OCI-LY7 (cell line): ENCODE results near the gene KCNK1. TPM values are rescaled to one million over a fixed set of nuclear protein-coding genes. Genes with fewer than 3 reads are reported as not detected.

ENCODE experiments used
- BruUV-seq: library from RNA; stranded (reverse); fragments of 400-500 nt; replicated peaks from 2 replicates; lab custom pipeline; 2021; lab: Mats Ljungman, UMichigan
- CTCF ChIA-PET: fragments of 300-600 bp; sonication (Branson Sonifier 250); formaldehyde crosslinking; loops from one replicate; lab custom pipeline; 2022; ENCODE audit warnings: antibody characterized with exemption; ENCODE audit not compliant: unreplicated experiment; lab: Charles Lee
- POLR2A ChIA-PET: fragments of 300-600 bp; sonication (Branson Sonifier 250); formaldehyde crosslinking; loops from one replicate; lab custom pipeline; 2022; ENCODE audit warnings: antibody characterized with exemption; lab: Charles Lee
- DNase-seq: peaks from one replicate; pipeline ENCODE4 v3.0.0-alpha.2; 2015; ENCODE audit warnings: low spot score
- H2AFZ ChIP-seq: fragments of 200-600 bp; sonication (generic), shearing (Covaris generic); 2 replicates; pipeline ENCODE4 v1.6.1; 2014; ENCODE audit warnings: mild to moderate bottlenecking, antibody characterized with exemption, low read length, moderate library complexity
- H3K27ac ChIP-seq: fragments of 200-600 bp; sonication (generic); 2 replicates; pipeline ENCODE4 v1.5.1; 2014; ENCODE audit warnings: mixed run types, low read depth, mild to moderate bottlenecking, moderate library complexity, low read length, inconsistent platforms; ENCODE audit not compliant: poor library complexity, severe bottlenecking
- H3K36me3 ChIP-seq: fragments of 200-600 bp; sonication (generic); 2 replicates; pipeline ENCODE4 v1.6.1; 2014; ENCODE audit warnings: mild to moderate bottlenecking, antibody characterized with exemption, low read length, moderate library complexity, mixed read lengths; ENCODE audit not compliant: insufficient read depth
- H3K4me1 ChIP-seq: fragments of 200-600 bp; sonication (generic); 2 replicates; pipeline ENCODE4 v1.5.1; 2014; ENCODE audit warnings: mild to moderate bottlenecking, low read length; ENCODE audit not compliant: insufficient read depth, poor library complexity, severe bottlenecking
- H3K4me2 ChIP-seq: fragments of 200-600 bp; sonication (generic); 2 replicates; pipeline ENCODE4 v1.6.1; 2014; ENCODE audit warnings: mild to moderate bottlenecking, low read length
- H3K4me3 ChIP-seq: fragments of 200-600 bp; sonication (generic); 2 replicates; pipeline ENCODE4 v1.5.1; 2014; ENCODE audit warnings: mild to moderate bottlenecking, low read depth, low read length; ENCODE audit not compliant: poor library complexity, severe bottlenecking
- H3K79me2 ChIP-seq: fragments of 200-600 bp; sonication (generic); 2 replicates; pipeline ENCODE4 v1.6.1; 2016; ENCODE audit warnings: low read depth, mild to moderate bottlenecking, low read length, moderate library complexity, mixed read lengths; ENCODE audit not compliant: insufficient read depth
- H3K9me2 ChIP-seq: fragments of 200-600 bp; sonication (generic); 2 replicates; pipeline ENCODE4 v1.6.1; 2016; ENCODE audit warnings: mild to moderate bottlenecking, low read length, mixed read lengths; ENCODE audit not compliant: insufficient read depth
- H3K9me3 ChIP-seq: fragments of 200-600 bp; sonication (generic); 2 replicates; pipeline ENCODE4 v1.6.1; 2014; ENCODE audit warnings: mild to moderate bottlenecking, mixed run types, low read length, mixed read lengths
- H4K20me1 ChIP-seq: fragments of 200-600 bp; sonication (generic); 2 replicates; pipeline ENCODE4 v1.6.1; 2014; ENCODE audit warnings: mild to moderate bottlenecking, antibody characterized with exemption, low read length, moderate library complexity, mixed read lengths; ENCODE audit not compliant: insufficient read depth
- EZH2phosphoT487 ChIP-seq: fragments of 200-600 bp; sonication (generic); IDR thresholded peaks from 2 replicates; pipeline ENCODE4 v1.6.1; 2018; ENCODE audit warnings: low read depth, borderline replicate concordance, mild to moderate bottlenecking, mixed run types, antibody characterized with exemption, low read length, moderate library complexity, mixed read lengths
- intact Hi-C: fragments of 100-400 bp; cut with micrococcal nuclease; formaldehyde crosslinking; loops from one replicate; pipeline ENCODE4 v1.10.0; 2022; ENCODE audit not compliant: unreplicated experiment
- total RNA-seq, 2 experiments: library from RNA; depleted of rRNA in 1 of 2; stranded (reverse); fragments of >200 nt in 1 of 2; shearing (Covaris generic) in 1 of 2; gene quantifications; 2 replicates each; pipeline ENCODE4 v1.2.3, GENCODE V29; 2014 to 2022
- TF ChIP-seq, protein P1 (sequence below): fragments of 200-600 bp; sonication (generic); conservative IDR thresholded peaks from 2 replicates; pipeline ENCODE4 v1.5.1; 2014; ENCODE audit warnings: mild to moderate bottlenecking, antibody characterized with exemption, low read length, moderate library complexity, mixed read lengths

The KCNK1 gene
- total RNA-seq, 2 experiments from 2014 or later = not detected

GRCh38 chr1:233625510-233625981 is 11.6 kb downstream of the KCNK1 start:
- H3K4me2 ChIP-seq = no peak overlapping the region
- no TSS peak for BruUV-seq
- ChIA-PET CTCF (no interaction called here), POLR2A (interaction anchor here (0.7 kb wide), 1 partner anchor 17 kb away, joined by 3 read pairs; no protein-coding TSS in a partner anchor)
- no peak overlapping the region for H3K27ac ChIP-seq
- H2AFZ ChIP-seq = no peak overlapping the region
- no peak for DNase-seq
- H3K79me2 ChIP-seq = no peaks in the 10 kb centered on the region
- intact Hi-C loops = no loop called here
- no peaks in the 10 kb centered on the region for H3K9me3 ChIP-seq
- no peak overlapping the region for H3K4me3 ChIP-seq
- H3K36me3 ChIP-seq = no peaks in the 10 kb centered on the region
- H3K4me1 ChIP-seq = no peaks in the 10 kb centered on the region
- no peaks in the 10 kb centered on the region for H4K20me1 ChIP-seq
- no peak for TF ChIP-seq EZH2phosphoT487
- TF ChIP-seq, protein P1, sequence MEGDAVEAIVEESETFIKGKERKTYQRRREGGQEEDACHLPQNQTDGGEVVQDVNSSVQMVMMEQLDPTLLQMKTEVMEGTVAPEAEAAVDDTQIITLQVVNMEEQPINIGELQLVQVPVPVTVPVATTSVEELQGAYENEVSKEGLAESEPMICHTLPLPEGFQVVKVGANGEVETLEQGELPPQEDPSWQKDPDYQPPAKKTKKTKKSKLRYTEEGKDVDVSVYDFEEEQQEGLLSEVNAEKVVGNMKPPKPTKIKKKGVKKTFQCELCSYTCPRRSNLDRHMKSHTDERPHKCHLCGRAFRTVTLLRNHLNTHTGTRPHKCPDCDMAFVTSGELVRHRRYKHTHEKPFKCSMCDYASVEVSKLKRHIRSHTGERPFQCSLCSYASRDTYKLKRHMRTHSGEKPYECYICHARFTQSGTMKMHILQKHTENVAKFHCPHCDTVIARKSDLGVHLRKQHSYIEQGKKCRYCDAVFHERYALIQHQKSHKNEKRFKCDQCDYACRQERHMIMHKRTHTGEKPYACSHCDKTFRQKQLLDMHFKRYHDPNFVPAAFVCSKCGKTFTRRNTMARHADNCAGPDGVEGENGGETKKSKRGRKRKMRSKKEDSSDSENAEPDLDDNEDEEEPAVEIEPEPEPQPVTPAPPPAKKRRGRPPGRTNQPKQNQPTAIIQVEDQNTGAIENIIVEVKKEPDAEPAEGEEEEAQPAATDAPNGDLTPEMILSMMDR = no peak
- no peaks in the 10 kb centered on the region for H3K9me2 ChIP-seq

DNA sequence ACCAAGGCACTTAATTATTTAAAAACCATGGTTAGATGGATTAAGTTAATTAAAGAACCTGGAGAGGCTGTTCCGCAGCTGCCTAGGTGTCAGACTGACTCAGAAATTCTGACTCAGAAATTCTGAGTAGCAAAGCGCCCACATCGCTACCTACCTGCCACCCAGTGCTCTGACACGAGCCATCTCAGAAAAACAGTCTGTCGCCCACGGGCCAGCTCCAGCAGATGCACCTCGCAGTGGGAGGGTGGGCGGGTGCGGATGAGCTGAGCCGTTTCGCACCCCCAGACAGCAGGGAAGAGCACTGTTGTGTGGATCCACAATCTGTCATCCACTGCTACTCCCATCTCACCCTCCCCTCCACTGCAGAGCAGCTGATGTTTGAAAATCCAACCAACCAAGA is 13.5 kb downstream of the KCNK1 start:
- Histone ChIP-seq H2AFZ (no peak overlapping the region), H3K4me3 (no peak overlapping the region), H3K4me1 (no peaks in the 10 kb centered on the region), H3K36me3 (no peaks in the 10 kb centered on the region), H3K9me2 (no peaks in the 10 kb centered on the region), H3K79me2 (no peaks in the 10 kb centered on the region), H3K4me2 (no peak overlapping the region), H3K27ac (no peak overlapping the region), H3K9me3 (no peaks in the 10 kb centered on the region), H4K20me1 (no peaks in the 10 kb centered on the region)
- POLR2A ChIA-PET = interaction anchor here (0.7 kb wide), 1 partner anchor 386 kb away, joined by 5 read pairs; no protein-coding TSS in a partner anchor
- CTCF ChIA-PET = no interaction called here
- BruUV-seq = no TSS peak
- TF ChIP-seq, protein P1 = no peak
- no peak for TF ChIP-seq EZH2phosphoT487
- no peak for DNase-seq
- intact Hi-C loops = no loop called here

DNA sequence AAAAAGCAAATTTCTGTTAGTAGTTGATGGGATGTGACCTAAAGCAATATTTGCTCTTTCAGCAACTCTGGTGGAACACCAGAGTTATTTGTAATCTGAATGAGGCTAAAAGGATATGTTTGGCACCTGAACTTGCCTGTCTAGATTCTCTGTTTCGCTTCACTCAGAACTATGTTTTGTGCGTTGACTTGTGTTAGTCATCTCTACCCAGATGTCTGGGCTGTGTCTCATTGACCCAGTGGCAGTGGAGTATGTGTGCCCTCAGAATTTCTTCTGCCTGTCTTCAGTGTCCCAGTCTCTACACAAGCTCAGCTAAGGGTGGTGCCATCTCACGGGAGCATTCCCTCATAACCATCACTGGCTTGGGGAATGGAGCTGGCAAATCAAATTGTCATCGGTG is 13.9 kb downstream of the KCNK1 start:
- no peaks in the 10 kb centered on the region for H3K4me1 ChIP-seq
- TF ChIP-seq, protein P1 = no peak
- TF ChIP-seq EZH2phosphoT487 = no peak
- no peak overlapping the region for H3K27ac ChIP-seq
- POLR2A ChIA-PET = interaction anchor here (0.7 kb wide), 1 partner anchor 386 kb away, joined by 5 read pairs; no protein-coding TSS in a partner anchor
- BruUV-seq = no TSS peak
- DNase-seq = no peak
- CTCF ChIA-PET = no interaction called here
- no peaks in the 10 kb centered on the region for H3K9me3 ChIP-seq
- no peak overlapping the region for H2AFZ ChIP-seq
- H3K36me3 ChIP-seq = no peaks in the 10 kb centered on the region
- no peaks in the 10 kb centered on the region for H3K79me2 ChIP-seq
- H3K9me2 ChIP-seq = no peaks in the 10 kb centered on the region
- intact Hi-C loops = no loop called here
- no peaks in the 10 kb centered on the region for H4K20me1 ChIP-seq
- H3K4me3 ChIP-seq = no peak overlapping the region
- H3K4me2 ChIP-seq = no peak overlapping the region
